HG02588 (cell line): ENCODE measurements around the gene ADRA2C.

ENCODE experiments used
- ATAC-seq: cut with Tn5 transposase; IDR thresholded peaks from one replicate; pipeline ENCODE4 v1.9.1; 2021; ENCODE audit warnings: mild to moderate bottlenecking, moderate library complexity; ENCODE audit not compliant: unreplicated experiment

Gene ADRA2C

GRCh38 chr4:3756343-3757059 is 9.7 kb upstream of the ADRA2C start:
- no peak for ATAC-seq

GRCh38 chr4:3759236-3759635 is 6.9 kb upstream of the ADRA2C start:
- ATAC-seq, result no peak

GRCh38 chr4:3760346-3760745 is 5.8 kb upstream of the ADRA2C start:
- no peak for ATAC-seq

- ATAC-seq, result no peak
Observed at GRCh38 chr4:3760841-3761240, 5.3 kb upstream of the ADRA2C start.

GRCh38 chr4:3762264-3762663 is 3.9 kb upstream of the ADRA2C start:
- no peak for ATAC-seq

- no peak for ATAC-seq
Observed at GRCh38 chr4:3762753-3763549, 3.2 kb upstream of the ADRA2C start.

GRCh38 chr4:3765271-3766035 is 732 bp upstream of the ADRA2C start:
- no peak for ATAC-seq

- ATAC-seq, result no peak
Observed at GRCh38 chr4:3766785-3767569, 792 bp downstream of the ADRA2C start.

- no peak for ATAC-seq
Observed at GRCh38 chr4:3767570-3768288, 1.5 kb downstream of the ADRA2C start.

GRCh38 chr4:3768842-3769641 is 2.9 kb downstream of the ADRA2C start:
- ATAC-seq, result no peak

GRCh38 chr4:3769642-3770184 is 3.5 kb downstream of the ADRA2C start:
- no peak for ATAC-seq

- no peak for ATAC-seq
Observed at GRCh38 chr4:3770323-3771163, 4.4 kb downstream of the ADRA2C start.

GRCh38 chr4:3771164-3771809 is 5.1 kb downstream of the ADRA2C start:
- no peak for ATAC-seq

- ATAC-seq, result no peak
Observed at GRCh38 chr4:3771939-3772495, 5.8 kb downstream of the ADRA2C start.

GRCh38 chr4:3772632-3773031 is 6.4 kb downstream of the ADRA2C start:
- ATAC-seq, result no peak

- ATAC-seq, result no peak
Observed at GRCh38 chr4:3773552-3774001, 7.4 kb downstream of the ADRA2C start.

GRCh38 chr4:3774253-3774883 is 8.2 kb downstream of the ADRA2C start:
- ATAC-seq, result no peak
